Stimulated activated CD4-positive, alpha-beta T cell treated with anti-CD3 and anti-CD28 coated beads, Interleukin-2, amount 100 ng/mL, for 24 hours (primary cell): ENCODE data around the gene CNKSR2.

Experiments
- DNase-seq, 2 donors: peaks; one replicate each; pipeline ENCODE4 v3.0.0-alpha.2; 2020

CNKSR2 gene

GRCh38 chrX:21616386-21616785 is 242.2 kb downstream of the CNKSR2 start:
- DNase-seq, result no peak

GRCh38 chrX:21620234-21620633 is 246.0 kb downstream of the CNKSR2 start:
- no peak for DNase-seq

- no peak for DNase-seq
Observed at GRCh38 chrX:21623778-21624501, 249.7 kb downstream of the CNKSR2 start.

GRCh38 chrX:21632027-21632426 is 257.8 kb downstream of the CNKSR2 start:
- no peak for DNase-seq

GRCh38 chrX:21638311-21638710 is 264.1 kb downstream of the CNKSR2 start:
- no peak for DNase-seq

- no peak for DNase-seq
Observed at GRCh38 chrX:21639775-21640174, 265.6 kb downstream of the CNKSR2 start.

- DNase-seq, result no peak
Observed at GRCh38 chrX:21645431-21645830, 271.2 kb downstream of the CNKSR2 start.

- DNase-seq, result no peak
Observed at GRCh38 chrX:21645886-21646285, 271.7 kb downstream of the CNKSR2 start.

- no peak for DNase-seq
Observed at GRCh38 chrX:21655901-21656586, 281.8 kb downstream of the CNKSR2 start.

- DNase-seq, result no peak
Observed at GRCh38 chrX:21656587-21657317, 282.5 kb downstream of the CNKSR2 start.

GRCh38 chrX:21657318-21658151 is 283.3 kb downstream of the CNKSR2 start:
- no peak for DNase-seq

GRCh38 chrX:21658152-21658737 is 284.0 kb downstream of the CNKSR2 start, which contains the start of gene KLHL34:
KLHL34 (minus strand) TSS chrX:21658330; CDS start chrX:21657788, 542 bp downstream.
- peak; percentile 18 to 27 for DNase-seq

GRCh38 chrX:21658746-21659145 is 284.5 kb downstream of the CNKSR2 start:
- DNase-seq, result peak in 1 of 2 donors; percentile 26

- DNase-seq, result no peak
Observed at GRCh38 chrX:21659320-21659719, 285.1 kb downstream of the CNKSR2 start.

- no peak for DNase-seq
Observed at GRCh38 chrX:21660156-21660555, 285.9 kb downstream of the CNKSR2 start.

- no peak for DNase-seq
Observed at GRCh38 chrX:21661316-21661715, 287.1 kb downstream of the CNKSR2 start.

GRCh38 chrX:21662761-21663160 is 288.5 kb downstream of the CNKSR2 start:
- no peak for DNase-seq

GRCh38 chrX:21666252-21666651 is 292.0 kb downstream of the CNKSR2 start:
- DNase-seq, result no peak

GRCh38 chrX:21666679-21667078 is 292.5 kb downstream of the CNKSR2 start:
- no peak for DNase-seq

- no peak for DNase-seq
Observed at GRCh38 chrX:21674430-21675186, 300.4 kb downstream of the CNKSR2 start.

GRCh38 chrX:21675931-21676330 is 301.7 kb downstream of the CNKSR2 start:
- no peak for DNase-seq
